GM19452 (cell line): ENCODE results near the gene PGF.

Experiments
- ATAC-seq: cut with Tn5 transposase; IDR thresholded peaks from one replicate; pipeline ENCODE4 v1.9.1; 2021; ENCODE audit not compliant: unreplicated experiment

Gene PGF

GRCh38 chr14:74921053-74921620, 34.3 kb downstream of the PGF start:
- ATAC-seq = no peak

GRCh38 chr14:74920281-74920680, 35.1 kb downstream of the PGF start:
- no peak for ATAC-seq

DNA sequence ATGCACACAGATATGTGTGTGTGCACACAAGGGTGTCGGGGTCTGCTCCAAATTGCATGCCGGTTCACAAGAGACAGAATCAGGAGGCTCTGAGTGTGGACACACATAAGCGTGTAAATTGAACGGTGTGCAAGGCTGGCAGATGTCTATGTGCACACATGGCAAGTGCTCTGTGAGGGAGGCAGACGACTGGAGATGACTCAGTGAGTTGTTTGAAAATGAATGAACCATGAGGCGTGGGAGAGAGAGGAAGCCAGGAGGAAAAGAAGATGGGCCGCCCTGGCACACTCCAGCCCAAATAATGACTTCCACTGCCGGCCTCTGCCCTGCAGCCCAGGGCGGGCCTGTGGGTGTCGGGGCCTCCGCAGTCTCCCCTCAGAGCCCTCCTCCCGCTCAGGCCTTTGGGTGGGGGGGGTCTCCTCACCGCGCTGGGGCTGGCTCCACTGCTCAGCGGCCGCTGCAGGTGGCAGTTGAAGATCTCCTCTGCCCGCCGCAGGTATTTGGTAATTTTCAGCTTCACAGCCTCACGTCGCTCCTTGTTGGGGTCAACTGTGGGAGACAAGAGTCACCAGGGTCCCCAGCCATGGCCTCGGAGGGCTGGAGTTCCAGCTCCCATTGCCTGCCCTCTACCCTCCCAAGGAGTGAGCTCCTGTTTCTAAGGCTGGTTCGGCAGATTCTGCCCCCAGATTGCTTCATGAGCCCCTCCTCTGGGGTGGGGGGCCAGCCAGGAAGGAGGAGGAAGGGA, 35.8 kb downstream of the PGF start:
- ATAC-seq = no peak

- ATAC-seq = no peak
Measured at GRCh38 chr14:74918380-74918779, 37.0 kb downstream of the PGF start.

DNA sequence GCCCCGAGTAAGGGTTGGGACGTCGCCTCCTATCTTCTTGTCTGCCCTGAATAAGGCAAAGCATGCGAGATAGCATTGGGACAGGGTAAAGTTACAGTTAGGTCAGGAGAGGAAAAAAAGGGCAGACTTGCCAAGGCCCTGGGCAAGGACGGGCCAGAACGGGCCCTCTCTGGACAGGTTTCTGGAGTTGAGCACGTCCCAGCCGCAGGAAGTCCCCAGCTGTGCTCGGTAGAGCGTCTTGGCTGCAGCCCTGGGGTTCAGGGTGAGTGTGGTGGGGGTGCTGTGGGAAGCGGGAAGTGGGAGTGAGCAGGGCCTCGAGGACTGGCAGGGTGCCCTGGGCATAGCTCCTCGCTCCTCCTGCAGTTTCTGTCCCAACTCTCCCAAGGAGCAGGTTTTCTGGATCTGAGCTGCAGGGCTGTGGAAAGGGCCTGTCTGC, 37.7 kb downstream of the PGF start:
- ATAC-seq = no peak

GRCh38 chr14:74917178-74917543, 38.2 kb downstream of the PGF start:
- ATAC-seq = no peak

- ATAC-seq = no peak
Measured at GRCh38 chr14:74915826-74916225, 39.6 kb downstream of the PGF start.

DNA sequence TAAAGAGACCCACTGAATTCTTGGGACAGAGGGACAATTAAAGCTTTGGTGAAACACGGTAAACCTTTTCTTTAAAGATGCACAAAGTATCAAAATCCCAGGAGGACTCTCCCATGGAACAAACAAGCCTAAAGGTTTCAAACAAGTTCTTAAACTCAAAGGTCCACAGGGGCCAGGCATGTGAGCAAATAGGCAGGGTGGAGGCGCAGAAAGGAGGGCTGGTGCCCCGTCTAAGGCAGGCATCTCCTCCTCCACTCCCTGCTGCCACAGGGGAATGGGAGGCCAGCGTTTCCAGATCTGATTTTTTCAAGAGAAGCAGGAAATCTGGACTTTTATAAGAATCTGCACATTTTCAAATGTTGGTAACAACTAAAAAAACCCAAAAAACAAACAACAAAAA, 40.0 kb downstream of the PGF start:
- no peak for ATAC-seq

GRCh38 chr14:74913986-74914573, 41.3 kb downstream of the PGF start:
- ATAC-seq = no peak

- ATAC-seq = no peak
Measured at GRCh38 chr14:74913393-74913910, 41.9 kb downstream of the PGF start.

GRCh38 chr14:74912801-74913200, 42.6 kb downstream of the PGF start:
- no peak for ATAC-seq

GRCh38 chr14:74912111-74912510, 43.3 kb downstream of the PGF start:
- no peak for ATAC-seq

GRCh38 chr14:74911704-74912103, 43.7 kb downstream of the PGF start:
- ATAC-seq = no peak

- no peak for ATAC-seq
Measured at GRCh38 chr14:74911221-74911620, 44.2 kb downstream of the PGF start.

- no peak for ATAC-seq
Measured at GRCh38 chr14:74910556-74910955, 44.8 kb downstream of the PGF start.

DNA sequence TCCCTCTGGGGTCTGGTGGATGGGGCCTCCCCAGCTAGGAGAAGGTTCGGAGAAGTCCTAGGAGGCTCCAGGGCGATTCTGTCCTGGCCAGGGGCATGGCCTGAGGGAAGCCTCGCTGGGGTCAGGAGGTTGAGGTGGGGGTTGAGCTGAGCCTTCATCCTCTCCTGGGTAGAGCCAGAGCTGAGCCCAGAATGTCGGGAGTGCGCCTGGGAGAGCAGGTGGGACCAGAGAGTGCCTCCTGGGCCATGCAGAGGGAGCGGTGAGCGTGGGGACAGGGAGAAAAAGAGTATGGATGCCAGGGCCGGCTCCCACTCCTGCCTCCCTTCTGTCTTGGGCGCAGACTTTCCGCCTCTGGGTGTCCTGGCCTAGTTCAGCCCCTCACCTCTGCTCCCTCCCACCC, 45.5 kb downstream of the PGF start:
- ATAC-seq = no peak

GRCh38 chr14:74909501-74909900, 45.9 kb downstream of the PGF start:
- no peak for ATAC-seq

- ATAC-seq = no peak
Measured at GRCh38 chr14:74908861-74909341, 46.5 kb downstream of the PGF start.

- no peak for ATAC-seq
Measured at GRCh38 chr14:74907744-74908143, 47.7 kb downstream of the PGF start.

- ATAC-seq = no peak
Measured at GRCh38 chr14:74906925-74907521, 48.4 kb downstream of the PGF start.

DNA sequence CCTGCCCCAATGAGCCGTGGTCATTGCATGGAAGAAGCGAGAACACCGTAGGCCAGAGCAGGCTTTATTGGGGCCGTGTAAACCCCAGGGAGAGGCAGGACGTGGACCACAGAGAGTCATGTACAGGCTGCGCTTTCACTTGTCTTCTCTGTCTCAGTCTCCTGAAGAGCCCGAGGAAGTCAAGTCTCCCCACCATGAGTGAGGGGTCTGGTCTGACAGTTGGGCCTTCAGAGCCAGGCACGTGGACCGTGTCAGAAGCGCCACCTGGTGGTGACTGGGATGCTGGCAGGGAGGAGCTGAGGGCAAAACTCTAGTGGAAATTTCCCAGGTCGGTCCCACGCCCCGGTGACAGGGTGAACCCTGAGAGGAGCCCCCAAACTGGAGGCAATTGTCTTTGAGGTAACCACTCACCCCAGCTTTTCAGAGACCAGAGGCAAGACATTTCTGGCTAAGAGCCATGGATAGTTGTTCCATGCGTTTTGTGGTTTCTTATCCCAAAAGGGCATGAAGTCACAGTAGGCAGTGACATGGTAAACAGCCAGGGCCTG, 49.7 kb downstream of the PGF start:
- no peak for ATAC-seq
